HFF-Myc (cell line): ENCODE results near the gene AGR3.

Experiments used
- DNase-seq: peaks from one replicate; pipeline ENCODE4 v3.0.0-alpha.2; 2011; ENCODE audit warnings: low read depth; ENCODE audit errors: extremely low read depth
- H3K4me3 ChIP-seq: replicated peaks from 2 replicates; pipeline ENCODE4 v1.5.1; 2011; ENCODE audit warnings: low read depth, mild to moderate bottlenecking, control low read depth, low read length
- CTCF ChIP-seq: IDR thresholded peaks from 2 replicates; pipeline ENCODE4 v1.5.1; 2012; ENCODE audit warnings: mild to moderate bottlenecking, low read depth, low read length, control low read depth; ENCODE audit errors: missing control alignments

The AGR3 gene

GRCh38 chr7:16921644-16922257, 40.0 kb upstream of the AGR3 start:
- no peak overlapping the region for H3K4me3 ChIP-seq
- no peak for DNase-seq
- no peak for TF ChIP-seq CTCF

- TF ChIP-seq CTCF = no peak
- DNase-seq = no peak
- no peak overlapping the region for H3K4me3 ChIP-seq
Observed at GRCh38 chr7:16921151-16921550, 39.4 kb upstream of the AGR3 start.

GRCh38 chr7:16919440-16919839, 37.7 kb upstream of the AGR3 start:
- DNase-seq = no peak
- TF ChIP-seq CTCF = no peak

GRCh38 chr7:16918288-16918895, 36.6 kb upstream of the AGR3 start:
- DNase-seq = no peak
- TF ChIP-seq CTCF = peak; percentile 35
- H3K4me3 ChIP-seq = no peak overlapping the region

More at GRCh38 chr7:16919440-16919839, 37.7 kb upstream of the AGR3 start:
- no peak overlapping the region for H3K4me3 ChIP-seq

GRCh38 chr7:16916738-16917137, 35.0 kb upstream of the AGR3 start:
- no peak for TF ChIP-seq CTCF
- no peak for DNase-seq

GRCh38 chr7:16916105-16916639, 34.4 kb upstream of the AGR3 start:
- DNase-seq = peak; percentile 58
- H3K4me3 ChIP-seq = no peak overlapping the region
- TF ChIP-seq CTCF = no peak

More at GRCh38 chr7:16916738-16917137, 35.0 kb upstream of the AGR3 start:
- H3K4me3 ChIP-seq = no peak overlapping the region
